HK-2 (cell line): ENCODE data around the gene CLCN1.

Experiments used
- DNase-seq: peaks from one replicate; pipeline ENCODE4 v3.0.0-alpha.2; 2018; ENCODE audit not compliant: unreplicated experiment

Gene CLCN1

GRCh38 chr7:143295870-143296269 lies 20.0 kb upstream of the CLCN1 start:
- no peak for DNase-seq

- DNase-seq, result no peak
Measured at GRCh38 chr7:143296686-143297085, 19.2 kb upstream of the CLCN1 start.

- DNase-seq, result no peak
Measured at GRCh38 chr7:143299346-143299745, 16.6 kb upstream of the CLCN1 start.

GRCh38 chr7:143299840-143300239 lies 16.1 kb upstream of the CLCN1 start:
- DNase-seq, result no peak

GRCh38 chr7:143300959-143301935 lies 14.7 kb upstream of the CLCN1 start:
- no peak for DNase-seq

- no peak for DNase-seq
Measured at GRCh38 chr7:143303733-143304132, 12.2 kb upstream of the CLCN1 start.

GRCh38 chr7:143304938-143305337 lies 11.0 kb upstream of the CLCN1 start:
- DNase-seq, result no peak

GRCh38 chr7:143305423-143306070 lies 10.4 kb upstream of the CLCN1 start:
- DNase-seq, result no peak

GRCh38 chr7:143308632-143309031 lies 7.3 kb upstream of the CLCN1 start:
- DNase-seq, result no peak

GRCh38 chr7:143314127-143314526 lies 1.8 kb upstream of the CLCN1 start:
- no peak for DNase-seq

- no peak for DNase-seq
Measured at GRCh38 chr7:143316492-143316891, 581 bp downstream of the CLCN1 start.

- DNase-seq, result no peak
Measured at GRCh38 chr7:143318661-143319060, 2.8 kb downstream of the CLCN1 start.

GRCh38 chr7:143320620-143321019 lies 4.7 kb downstream of the CLCN1 start:
- no peak for DNase-seq

- DNase-seq, result no peak
Measured at GRCh38 chr7:143321242-143321641, 5.3 kb downstream of the CLCN1 start.

GRCh38 chr7:143321734-143322133 lies 5.8 kb downstream of the CLCN1 start:
- peak; percentile 11 for DNase-seq

GRCh38 chr7:143322760-143323633 lies 7.1 kb downstream of the CLCN1 start:
- DNase-seq, result no peak

- DNase-seq, result no peak
Measured at GRCh38 chr7:143323653-143324052, 7.7 kb downstream of the CLCN1 start.

- no peak for DNase-seq
Measured at GRCh38 chr7:143325240-143325639, 9.3 kb downstream of the CLCN1 start.

- no peak for DNase-seq
Measured at GRCh38 chr7:143327903-143328302, 12.0 kb downstream of the CLCN1 start.

- no peak for DNase-seq
Measured at GRCh38 chr7:143329471-143330170, 13.7 kb downstream of the CLCN1 start.

GRCh38 chr7:143331179-143331801 lies 15.4 kb downstream of the CLCN1 start:
- DNase-seq, result no peak
